ENCODE results near the gene PNPLA7.
"Not testable (repeated sequence)": the region's sequence is repeated elsewhere in the genome, so short reads cannot be mapped to it uniquely, and the experiment has no call there.

The PNPLA7 gene

GRCh38 chr9:137516144-137516917 lies 33.9 kb downstream of the PNPLA7 start:
- no peak for FAIRE-seq
- DNase-seq (ENCODE audit: insufficient read length, low spot score): no peak

DNA sequence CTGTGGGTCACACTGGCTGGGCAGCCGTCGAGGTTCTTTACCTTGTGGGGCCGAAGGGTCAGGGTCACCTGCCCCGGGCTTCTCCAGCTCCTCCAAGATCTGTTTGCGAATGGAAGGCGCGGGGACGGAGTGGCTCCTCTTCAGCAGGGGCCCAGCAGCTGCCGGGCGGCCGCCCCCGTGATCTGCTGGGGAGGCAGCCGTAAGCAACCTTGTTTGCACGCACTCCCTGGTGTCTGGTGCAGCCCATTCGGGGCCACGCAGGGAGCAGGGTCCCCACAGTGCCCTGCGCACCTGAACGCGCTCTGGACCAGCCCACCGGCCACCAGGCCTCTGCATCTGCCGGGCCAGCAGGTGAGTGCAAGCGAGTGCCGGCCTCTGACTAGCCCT lies 34.9 kb downstream of the PNPLA7 start:
- DNase-seq (ENCODE audit: insufficient read length, low spot score): no peak
- no peak for FAIRE-seq

GRCh38 chr9:137514691-137515337 lies 35.4 kb downstream of the PNPLA7 start:
- FAIRE-seq (no peak), DNase-seq (ENCODE audit: insufficient read length, low spot score) (no peak)

DNA sequence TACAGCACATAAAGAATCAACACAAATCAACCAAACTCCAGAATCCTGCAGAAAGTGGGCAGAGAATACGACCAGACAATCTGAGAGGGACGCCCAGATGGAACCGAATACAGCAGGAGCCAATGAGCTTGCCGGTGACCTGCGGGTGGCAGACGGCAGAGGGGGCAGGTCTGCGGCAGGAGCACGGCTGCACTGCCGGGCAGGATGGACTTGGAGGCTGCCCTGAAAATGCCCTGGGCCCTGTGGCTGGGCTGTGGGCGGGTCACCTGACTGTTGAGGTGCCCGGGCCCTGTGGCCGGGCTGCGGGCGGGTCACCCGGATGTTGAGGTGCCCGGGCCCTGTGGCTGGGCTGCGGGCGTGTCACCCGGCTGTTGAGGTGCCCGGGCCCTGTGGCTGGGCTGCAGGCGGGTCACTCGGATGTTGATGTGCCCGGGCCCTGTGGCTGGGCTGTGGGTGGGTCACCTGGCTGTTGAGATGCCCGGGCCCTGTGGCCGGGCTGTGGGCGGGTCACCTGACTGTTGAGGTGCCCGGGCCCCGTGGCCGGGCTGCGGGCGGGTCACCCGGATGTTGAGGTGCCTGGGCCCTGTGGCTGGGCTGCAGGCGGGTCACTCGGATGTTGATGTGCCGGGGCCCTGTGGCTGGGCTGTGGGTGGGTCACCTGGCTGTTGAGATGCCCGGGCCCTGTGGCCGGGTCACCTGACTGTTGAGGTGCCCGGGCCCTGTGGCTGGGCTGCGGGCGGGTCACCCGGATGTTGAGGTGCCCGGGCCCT lies 36.2 kb downstream of the PNPLA7 start:
- FAIRE-seq; DNase-seq (ENCODE audit: insufficient read length, low spot score): not testable (repeated sequence)

DNA sequence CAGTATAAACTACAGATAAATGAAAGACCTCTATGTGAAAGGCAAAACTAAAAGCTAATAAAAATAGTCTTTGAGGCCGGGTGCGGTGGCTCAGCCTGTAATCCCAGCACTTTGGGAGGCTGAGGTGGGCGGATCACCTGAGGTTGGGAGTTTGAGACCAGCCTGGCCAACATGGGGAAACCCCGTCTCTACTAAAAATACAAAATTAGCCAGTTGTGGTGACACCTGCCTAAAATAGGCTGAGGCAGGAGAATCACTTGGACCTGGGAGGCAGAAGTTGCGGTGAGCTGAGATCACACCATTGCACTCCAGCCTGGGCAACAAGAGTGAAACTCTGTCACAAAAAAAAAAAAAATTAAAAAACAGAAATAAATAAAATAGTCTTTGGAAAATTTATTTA lies 37.1 kb downstream of the PNPLA7 start:
- not testable (repeated sequence) for DNase-seq (ENCODE audit: insufficient read length, low spot score); FAIRE-seq

GRCh38 chr9:137511758-137512463 lies 38.3 kb downstream of the PNPLA7 start:
- DNase-seq (ENCODE audit: insufficient read length, low spot score) (no peak), FAIRE-seq (no peak)

DNA sequence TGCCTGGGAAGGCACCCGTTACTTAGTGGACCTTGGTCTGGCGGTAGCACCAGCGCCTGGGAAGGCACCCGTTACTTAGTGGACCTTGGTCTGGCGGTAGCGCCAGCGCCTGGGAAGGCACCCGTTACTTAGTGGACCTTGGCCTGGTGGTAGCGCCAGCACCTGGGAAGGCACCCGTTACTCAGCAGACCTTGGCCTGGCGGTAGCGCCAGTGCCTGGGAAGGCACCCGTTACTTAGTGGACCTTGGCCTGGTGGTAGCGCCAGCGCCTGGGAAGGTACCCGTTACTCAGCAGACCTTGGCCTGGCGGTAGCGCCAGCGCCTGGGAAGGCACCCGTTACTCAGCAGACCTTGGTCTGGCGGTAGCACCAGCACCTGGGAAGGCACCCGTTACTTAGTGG lies 39.1 kb downstream of the PNPLA7 start:
- not testable (repeated sequence) for FAIRE-seq

DNA sequence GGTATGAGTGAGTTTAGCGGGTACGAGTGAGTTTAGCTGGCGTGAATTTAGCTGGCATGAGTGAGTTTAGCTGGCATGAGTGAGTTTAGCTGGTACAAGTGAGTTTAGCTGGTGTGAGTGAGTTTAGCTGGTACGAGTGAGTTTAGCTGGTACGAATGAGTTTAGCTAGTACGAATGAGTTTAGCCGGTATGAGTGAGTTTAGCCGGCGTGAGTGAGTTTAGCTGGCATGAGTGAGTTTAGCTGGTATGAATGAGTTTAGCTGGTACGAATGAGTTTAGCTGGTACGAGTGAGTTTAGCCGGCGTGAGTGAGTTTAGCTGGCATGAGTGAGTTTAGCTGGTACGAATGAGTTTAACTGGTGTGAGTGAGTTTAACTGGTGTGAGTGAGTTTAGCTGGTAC lies 41.0 kb downstream of the PNPLA7 start:
- FAIRE-seq: no peak
- DNase-seq (ENCODE audit: insufficient read length, low spot score): no peak

More for the DNA sequence above, 39.1 kb downstream of the PNPLA7 start:
- not testable (repeated sequence) for DNase-seq (ENCODE audit: insufficient read length, low spot score)

- FAIRE-seq (no peak), DNase-seq (ENCODE audit: insufficient read length, low spot score) (no peak)
Observed at GRCh38 chr9:137506702-137507171, 43.5 kb downstream of the PNPLA7 start.

DNA sequence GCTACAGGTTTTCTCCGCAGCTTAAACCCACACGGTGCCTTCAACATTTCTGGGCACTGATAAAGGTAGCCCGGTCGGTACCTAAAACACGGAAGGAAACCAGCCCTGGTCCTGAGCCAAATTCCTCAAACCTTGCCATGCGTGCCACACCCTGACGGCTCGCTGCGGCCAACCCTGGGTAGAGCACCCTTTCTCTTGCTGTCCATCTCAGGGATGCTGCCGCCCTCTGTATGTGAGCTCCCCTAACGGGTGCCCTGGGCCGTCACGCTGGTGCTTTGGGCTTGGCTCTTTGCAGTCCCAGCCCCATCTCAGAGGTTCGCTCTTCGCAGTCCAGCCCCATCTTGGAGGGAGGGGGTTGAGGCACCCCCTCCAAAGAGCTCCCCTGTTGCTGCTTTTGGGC lies 43.9 kb downstream of the PNPLA7 start:
- DNase-seq (ENCODE audit: insufficient read length, low spot score) (no peak), FAIRE-seq (no peak)

GRCh38 chr9:137505421-137506140 lies 44.6 kb downstream of the PNPLA7 start:
- no peak for FAIRE-seq
- DNase-seq (ENCODE audit: insufficient read length, low spot score): no peak

- DNase-seq (ENCODE audit: insufficient read length, low spot score): no peak
- FAIRE-seq: no peak
Observed at GRCh38 chr9:137504432-137504777, 45.8 kb downstream of the PNPLA7 start.

DNA sequence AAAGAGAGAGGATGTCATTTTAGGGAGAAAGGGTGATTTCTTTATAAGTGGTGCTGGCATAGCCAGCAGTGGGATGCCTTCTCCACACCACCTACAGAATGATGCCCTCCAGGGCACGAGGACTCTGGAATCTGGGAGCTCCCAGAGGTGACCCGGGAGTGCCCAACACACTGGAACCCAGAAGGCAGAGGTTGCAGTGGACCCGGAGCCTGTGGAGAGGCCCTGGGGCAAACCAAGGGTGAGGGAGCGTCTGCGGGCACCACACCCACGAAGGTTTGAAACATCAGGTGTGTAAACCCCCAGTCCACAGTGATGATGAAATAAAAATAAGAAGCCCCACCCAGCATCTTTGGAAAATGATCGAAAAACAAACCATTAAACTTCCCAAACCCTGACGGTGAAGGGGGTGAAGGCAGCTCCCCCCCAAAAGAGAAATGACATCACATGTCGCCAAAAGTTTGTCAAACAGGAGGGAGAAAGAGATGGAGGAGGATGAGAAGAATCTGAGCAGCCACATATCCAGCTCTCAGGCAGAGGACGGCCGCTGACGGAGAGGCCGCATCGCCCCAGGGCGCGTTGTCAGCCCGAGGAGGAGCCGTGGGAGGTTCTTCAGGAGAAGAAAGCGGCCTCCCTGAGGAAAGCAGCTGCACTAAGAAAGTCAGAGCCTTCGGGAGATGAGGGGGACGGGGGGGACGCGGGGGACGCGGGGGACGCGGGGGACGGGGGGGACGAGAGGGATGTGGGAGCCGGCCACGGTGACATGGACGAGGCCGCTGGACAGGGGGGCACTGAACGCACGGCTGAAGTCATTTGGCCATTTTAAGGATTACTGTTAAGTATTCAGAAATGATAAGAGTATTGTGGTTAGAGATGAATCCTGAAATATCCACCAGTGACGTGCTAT lies 47.9 kb downstream of the PNPLA7 start:
- DNase-seq (ENCODE audit: insufficient read length, low spot score) (no peak), FAIRE-seq (no peak)

- FAIRE-seq (no peak), DNase-seq (ENCODE audit: insufficient read length, low spot score) (no peak)
Observed at GRCh38 chr9:137501457-137501856, 48.7 kb downstream of the PNPLA7 start.

DNA sequence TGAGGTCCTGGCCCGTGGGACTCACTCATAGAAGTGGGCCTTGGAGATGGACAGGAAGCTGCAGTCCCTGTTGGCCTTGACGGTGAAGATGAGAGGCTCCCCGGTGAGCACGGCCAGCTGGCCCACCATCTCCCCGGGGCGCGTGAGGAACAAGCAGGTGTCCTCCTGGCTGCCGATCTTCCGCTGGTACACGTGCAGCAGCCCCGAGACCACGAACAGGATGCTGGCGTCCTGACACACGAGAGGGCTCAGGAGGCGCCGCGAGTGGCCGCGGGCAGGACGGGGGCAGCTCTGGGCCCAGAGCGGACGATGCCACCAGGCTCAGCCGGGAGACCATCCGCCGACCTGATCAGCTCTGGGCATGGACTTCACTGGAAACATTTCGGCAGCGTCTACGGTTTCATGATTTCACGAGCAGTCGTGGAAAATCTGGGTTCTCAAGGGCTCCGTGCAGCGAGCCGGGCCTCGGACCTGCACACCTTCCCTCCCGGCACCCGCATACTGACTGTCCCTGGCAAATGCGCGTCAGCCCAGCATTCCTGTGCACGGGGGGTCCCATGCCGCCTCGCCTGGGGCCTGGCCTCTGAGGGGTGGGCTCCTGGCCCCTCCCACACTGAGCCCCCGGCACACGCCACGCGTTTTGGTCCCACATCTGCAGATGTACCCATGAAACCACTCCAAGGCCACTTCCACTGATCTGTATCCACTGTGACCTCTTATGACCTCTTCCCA lies 49.4 kb downstream of the PNPLA7 start:
- FAIRE-seq (no peak), DNase-seq (ENCODE audit: insufficient read length, low spot score) (no peak)

- FAIRE-seq (no peak), DNase-seq (ENCODE audit: insufficient read length, low spot score) (no peak)
Observed at GRCh38 chr9:137499858-137500661, 50.1 kb downstream of the PNPLA7 start.

- FAIRE-seq (no peak), DNase-seq (ENCODE audit: insufficient read length, low spot score) (no peak)
Observed at GRCh38 chr9:137499416-137499815, 50.8 kb downstream of the PNPLA7 start.

DNA sequence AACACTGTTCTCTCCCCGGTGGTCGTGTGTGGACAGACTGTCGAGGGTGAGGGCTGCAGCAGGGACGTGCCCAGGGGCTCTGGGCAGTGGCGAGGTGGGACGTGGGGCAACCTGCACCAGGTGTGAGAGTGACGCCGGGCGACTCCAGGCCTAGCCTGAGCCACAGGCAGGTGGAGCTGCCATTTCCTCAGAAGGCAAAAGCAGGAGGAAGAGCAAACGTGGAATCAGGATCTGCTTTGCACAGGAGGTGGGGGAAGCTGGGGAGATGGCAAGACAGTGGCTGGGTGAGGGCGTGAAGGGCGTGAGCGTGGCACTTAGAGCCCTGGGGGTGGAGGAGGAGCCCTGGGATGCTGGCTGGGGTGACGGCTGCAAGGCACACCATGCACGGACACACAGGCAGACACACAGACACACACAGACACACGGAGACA lies 51.5 kb downstream of the PNPLA7 start:
- FAIRE-seq: no peak
- no peak for DNase-seq (ENCODE audit: insufficient read length, low spot score)

Data from GM19239 (cell line).